Mucosa of descending colon (tissue), 3 donors: ENCODE results near the gene NELFB. TPM values are rescaled to one million over a fixed set of nuclear protein-coding genes. Genes with fewer than 3 reads are reported as not detected.

Source experiments
- ATAC-seq: fragments of 200-7000 bp; cut with Tn5 transposase; one replicate; pipeline ENCODE4 v1.9.1; 2020; ENCODE audit warnings: mild to moderate bottlenecking, moderate library complexity
- DNase-seq, 3 donors: peaks; one replicate each; pipeline ENCODE4 v3.0.0-alpha.2; 2020
- H3K36me3 ChIP-seq: fragments of 200-600 bp; one replicate; pipeline ENCODE4 v1.8.0; 2021; ENCODE audit warnings: low read depth, mild to moderate bottlenecking
- H3K4me1 ChIP-seq: fragments of 200-600 bp; one replicate; pipeline ENCODE4 v1.8.0; 2021; ENCODE audit warnings: low read depth, mild to moderate bottlenecking
- H3K4me3 ChIP-seq: fragments of 200-600 bp; one replicate; pipeline ENCODE4 v1.8.0; 2021; ENCODE audit warnings: mild to moderate bottlenecking
- H3K9me3 ChIP-seq: fragments of 200-600 bp; one replicate; pipeline ENCODE4 v1.8.0; 2021; ENCODE audit warnings: mild to moderate bottlenecking
- intact Hi-C, 2 donors: fragments of 100-400 bp; cut with DNase I in 1 of 2; cut with micrococcal nuclease in 1 of 2; formaldehyde crosslinking; loops; one replicate each; pipeline versions ENCODE4 v1.11.0 to v1.11.1; 2022; cut with DNase I, micrococcal nuclease
- total RNA-seq, 3 donors: library from RNA; stranded (reverse); fragmentation: NEBNext Ultra II Directional in 2 of 3; extraction: Animal tissue kit (Norgen Biotek cat#: 25700) in 2 of 3; gene quantifications; one replicate each; pipeline versions ENCODE4 v1.2.1 to v1.2.4, GENCODE V29; 2021 to 2023
- TF ChIP-seq, protein P1 (sequence below): fragments of 200-600 bp; IDR thresholded peaks from one replicate; pipeline ENCODE4 v1.8.0; 2022; ENCODE audit warnings: antibody characterized with exemption, mild to moderate bottlenecking
- donor health status: DM: no; HTN: no; CAD: no; lungs with moderate emphysema.
- donor health status: DM: no; HTN: no; CAD: no.
- donor health status: DM: no; HTN: yes; CAD: no.

The NELFB gene
- total RNA-seq, 3 donors from 2014 or later = 52.9 to 66.2 (median 60.5) TPM

GRCh38 chr9:137218754-137219271 lies 36.3 kb upstream of the NELFB start:
- DNase-seq = peak in 1 of 3 donors; percentile 69
- Histone ChIP-seq H3K9me3 (no peaks in the 10 kb centered on the region), H3K4me3 (no peak overlapping the region), H3K36me3 (no peaks in the 10 kb centered on the region), H3K4me1 (peaks cover 24% of the 10 kb centered on the region)
- TF ChIP-seq, protein P1, sequence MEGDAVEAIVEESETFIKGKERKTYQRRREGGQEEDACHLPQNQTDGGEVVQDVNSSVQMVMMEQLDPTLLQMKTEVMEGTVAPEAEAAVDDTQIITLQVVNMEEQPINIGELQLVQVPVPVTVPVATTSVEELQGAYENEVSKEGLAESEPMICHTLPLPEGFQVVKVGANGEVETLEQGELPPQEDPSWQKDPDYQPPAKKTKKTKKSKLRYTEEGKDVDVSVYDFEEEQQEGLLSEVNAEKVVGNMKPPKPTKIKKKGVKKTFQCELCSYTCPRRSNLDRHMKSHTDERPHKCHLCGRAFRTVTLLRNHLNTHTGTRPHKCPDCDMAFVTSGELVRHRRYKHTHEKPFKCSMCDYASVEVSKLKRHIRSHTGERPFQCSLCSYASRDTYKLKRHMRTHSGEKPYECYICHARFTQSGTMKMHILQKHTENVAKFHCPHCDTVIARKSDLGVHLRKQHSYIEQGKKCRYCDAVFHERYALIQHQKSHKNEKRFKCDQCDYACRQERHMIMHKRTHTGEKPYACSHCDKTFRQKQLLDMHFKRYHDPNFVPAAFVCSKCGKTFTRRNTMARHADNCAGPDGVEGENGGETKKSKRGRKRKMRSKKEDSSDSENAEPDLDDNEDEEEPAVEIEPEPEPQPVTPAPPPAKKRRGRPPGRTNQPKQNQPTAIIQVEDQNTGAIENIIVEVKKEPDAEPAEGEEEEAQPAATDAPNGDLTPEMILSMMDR = no peak
- intact Hi-C loops = no loop called here
- peak; percentile 50 for ATAC-seq

- intact Hi-C loops = no loop called here
- H3K4me1 ChIP-seq = peaks cover 29% of the 10 kb centered on the region
- no peaks in the 10 kb centered on the region for H3K36me3 ChIP-seq
- ATAC-seq (no peak), DNase-seq (no peak)
- TF ChIP-seq, protein P1 = no peak
- no peak overlapping the region for H3K4me3 ChIP-seq
- H3K9me3 ChIP-seq = no peaks in the 10 kb centered on the region
Observed at GRCh38 chr9:137219757-137220316, 35.3 kb upstream of the NELFB start.

GRCh38 chr9:137220317-137221094 lies 34.6 kb upstream of the NELFB start:
- Histone ChIP-seq H3K9me3 (no peaks in the 10 kb centered on the region), H3K4me1 (peaks cover 29% of the 10 kb centered on the region), H3K36me3 (no peaks in the 10 kb centered on the region), H3K4me3 (no peak overlapping the region)
- DNase-seq (no peak), ATAC-seq (no peak)
- intact Hi-C loops = no loop called here
- TF ChIP-seq, protein P1 = no peak

DNA sequence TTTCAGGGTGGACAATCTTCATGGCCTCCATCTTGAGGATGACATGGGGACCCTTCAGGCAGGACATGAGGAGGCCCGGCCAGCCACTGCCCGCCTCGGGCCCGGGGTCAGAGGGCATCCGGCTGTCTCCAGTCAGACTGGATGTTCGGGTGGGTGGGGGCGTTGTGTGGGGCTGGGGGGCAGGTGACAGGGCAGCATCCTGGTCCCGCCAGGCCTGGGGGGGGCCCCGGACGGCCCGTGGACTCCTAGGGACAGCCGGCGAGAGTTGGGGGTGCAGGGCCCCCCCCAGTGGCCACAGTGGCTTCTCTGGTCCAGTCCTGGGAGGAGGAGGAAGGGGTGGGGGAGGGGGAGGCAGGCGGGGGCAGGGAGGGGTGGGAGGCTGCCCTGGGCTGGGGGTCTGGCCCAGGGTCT lies 34.0 kb upstream of the NELFB start:
- peaks cover 29% of the 10 kb centered on the region for H3K4me1 ChIP-seq
- H3K4me3 ChIP-seq = no peak overlapping the region
- intact Hi-C loops = no loop called here

DNA sequence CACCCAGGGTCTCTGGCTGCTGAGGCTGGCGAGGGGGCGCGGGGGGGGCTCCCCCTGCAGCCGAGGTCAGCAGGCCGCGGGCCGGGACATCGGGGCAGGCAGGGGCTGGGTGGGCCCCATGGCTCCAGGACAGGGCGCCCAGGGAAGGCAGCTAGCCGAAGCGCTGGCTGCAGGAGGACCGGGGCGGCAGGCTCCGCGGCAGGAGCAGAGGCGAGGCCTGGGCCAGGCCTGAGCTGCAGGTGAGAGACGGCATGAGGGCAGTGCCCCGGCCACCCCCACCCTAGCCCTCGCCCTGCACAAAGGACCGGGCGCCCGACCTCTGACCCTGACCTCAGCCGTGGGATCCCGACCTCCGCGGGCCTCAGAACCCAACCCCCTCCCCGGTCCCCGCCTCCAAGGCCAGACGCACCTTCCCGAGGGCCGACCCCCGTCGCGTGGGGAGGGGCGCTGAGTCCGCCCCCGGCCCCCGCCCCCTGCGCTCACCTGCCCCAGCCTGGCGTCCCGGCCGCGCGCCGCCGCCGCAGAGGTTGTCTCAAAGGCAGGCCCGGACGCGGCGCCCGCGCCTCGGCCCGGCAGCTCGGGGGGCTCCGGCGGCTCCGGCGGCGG lies 33.5 kb upstream of the NELFB start:
- H3K36me3 ChIP-seq = no peaks in the 10 kb centered on the region
- intact Hi-C loops = no loop called here
- H3K4me1 ChIP-seq = peaks cover 29% of the 10 kb centered on the region
- no peak for ATAC-seq
- no peaks in the 10 kb centered on the region for H3K9me3 ChIP-seq
- DNase-seq = peak in 2 of 3 donors; percentile 35 to 68
- no peak overlapping the region for H3K4me3 ChIP-seq
- TF ChIP-seq, protein P1 = no peak

More for the DNA sequence above, 34.0 kb upstream of the NELFB start:
- no peaks in the 10 kb centered on the region for H3K36me3 ChIP-seq
- DNase-seq (peak in 1 of 3 donors; percentile 20), ATAC-seq (no peak)
- TF ChIP-seq, protein P1 = no peak
- H3K9me3 ChIP-seq = no peaks in the 10 kb centered on the region
